NCI-H2171 (cell line): ENCODE data around the gene ZBTB32.

Experiments
- DNase-seq: peaks from one replicate; lab custom pipeline; 2025; lab: John Stamatoyannopoulos, UW

Gene ZBTB32

GRCh38 chr19:35736913-35737886 lies 32.8 kb downstream of the ZBTB32 start:
- DNase-seq = no peak

DNA sequence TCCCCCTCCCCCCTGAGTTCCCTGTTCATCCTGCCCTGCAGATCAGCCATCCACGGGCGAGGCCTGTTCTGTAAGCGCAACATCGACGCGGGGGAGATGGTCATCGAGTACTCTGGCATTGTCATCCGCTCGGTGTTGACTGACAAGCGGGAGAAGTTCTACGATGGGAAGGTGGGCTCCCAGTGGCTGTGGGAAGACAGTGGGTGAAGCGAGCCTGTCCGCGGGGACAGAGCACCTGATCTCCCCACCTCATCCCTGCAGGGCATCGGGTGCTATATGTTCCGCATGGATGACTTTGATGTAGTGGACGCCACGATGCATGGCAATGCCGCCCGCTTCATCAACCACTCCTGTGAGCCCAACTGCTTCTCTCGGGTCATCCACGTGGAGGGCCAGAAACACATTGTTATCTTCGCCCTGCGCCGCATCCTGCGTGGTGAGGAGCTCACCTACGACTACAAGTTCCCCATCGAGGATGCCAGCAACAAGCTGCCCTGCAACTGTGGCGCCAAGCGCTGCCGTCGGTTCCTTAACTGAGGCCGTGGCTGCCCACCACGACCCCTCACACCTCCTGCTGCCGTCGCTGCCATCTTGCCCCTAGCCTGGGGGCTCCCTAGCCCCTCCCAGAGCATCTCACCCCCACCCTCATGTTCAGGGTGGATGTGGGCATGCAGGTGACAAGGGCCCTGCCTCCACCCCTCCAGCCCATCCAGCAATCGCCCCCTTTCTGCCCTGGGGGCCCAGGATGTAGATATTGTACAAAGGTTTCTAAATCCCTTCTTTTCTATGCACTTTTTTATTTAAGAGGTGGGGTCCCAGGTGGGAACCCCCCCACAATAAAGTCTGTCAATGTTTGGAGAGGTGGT lies 33.9 kb downstream of the ZBTB32 start:
- no peak for DNase-seq

GRCh38 chr19:35738887-35739229 lies 34.5 kb downstream of the ZBTB32 start:
- DNase-seq = no peak

DNA sequence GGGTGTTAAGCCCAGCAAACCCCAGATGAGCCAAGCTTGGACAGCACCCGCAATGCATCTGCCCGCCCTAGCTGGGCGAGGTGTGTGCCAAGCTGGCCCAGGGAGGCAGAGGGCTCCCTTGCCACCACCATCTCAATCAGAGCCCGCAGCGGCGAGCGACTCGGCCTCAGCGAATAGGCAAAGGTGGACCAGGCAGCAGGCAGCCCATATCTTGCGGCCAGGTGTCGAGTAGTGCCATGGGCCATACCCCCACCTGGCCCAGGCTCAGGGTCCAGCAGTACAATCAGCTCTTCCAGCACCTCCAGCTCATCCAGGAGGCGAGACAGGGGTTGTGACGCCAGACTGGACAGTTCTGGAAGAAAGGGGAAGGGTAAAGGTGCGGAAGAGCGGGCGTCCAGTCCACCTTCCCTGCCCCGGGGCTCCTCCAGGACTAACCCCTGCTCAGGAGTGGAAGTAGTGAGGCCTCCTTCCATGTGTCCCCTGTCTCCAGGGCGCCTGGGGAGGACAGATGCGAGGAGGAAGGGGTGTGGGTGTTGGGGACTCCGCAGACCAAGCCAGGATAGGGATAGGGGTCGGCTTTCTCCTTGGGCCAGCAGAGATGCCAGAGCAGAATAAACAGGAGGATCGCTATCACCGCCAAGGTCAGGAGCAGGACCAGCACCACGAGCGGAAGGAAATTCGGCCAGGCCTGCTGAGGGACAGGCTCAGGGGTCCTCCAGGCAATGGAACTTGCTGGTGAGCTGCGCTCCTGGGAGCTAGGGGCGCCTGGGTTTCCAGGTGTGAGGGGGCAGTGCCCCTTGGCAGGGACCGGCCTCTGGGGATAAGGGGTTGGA lies 35.1 kb downstream of the ZBTB32 start:
- DNase-seq = no peak

- DNase-seq = peak; percentile 41
Measured at GRCh38 chr19:35740108-35740422, 35.7 kb downstream of the ZBTB32 start.

GRCh38 chr19:35740423-35741202 lies 36.3 kb downstream of the ZBTB32 start:
- peak; percentile 99 for DNase-seq

GRCh38 chr19:35741203-35741515 lies 36.8 kb downstream of the ZBTB32 start:
- DNase-seq = no peak

GRCh38 chr19:35742121-35742724 lies 37.9 kb downstream of the ZBTB32 start, which contains the start of gene IGFLR1:
Gene IGFLR1, minus strand, starts transcription at chr19:35742452. Its CDS starts 1,272 bp downstream, at chr19:35741180.
- DNase-seq = no peak

DNA sequence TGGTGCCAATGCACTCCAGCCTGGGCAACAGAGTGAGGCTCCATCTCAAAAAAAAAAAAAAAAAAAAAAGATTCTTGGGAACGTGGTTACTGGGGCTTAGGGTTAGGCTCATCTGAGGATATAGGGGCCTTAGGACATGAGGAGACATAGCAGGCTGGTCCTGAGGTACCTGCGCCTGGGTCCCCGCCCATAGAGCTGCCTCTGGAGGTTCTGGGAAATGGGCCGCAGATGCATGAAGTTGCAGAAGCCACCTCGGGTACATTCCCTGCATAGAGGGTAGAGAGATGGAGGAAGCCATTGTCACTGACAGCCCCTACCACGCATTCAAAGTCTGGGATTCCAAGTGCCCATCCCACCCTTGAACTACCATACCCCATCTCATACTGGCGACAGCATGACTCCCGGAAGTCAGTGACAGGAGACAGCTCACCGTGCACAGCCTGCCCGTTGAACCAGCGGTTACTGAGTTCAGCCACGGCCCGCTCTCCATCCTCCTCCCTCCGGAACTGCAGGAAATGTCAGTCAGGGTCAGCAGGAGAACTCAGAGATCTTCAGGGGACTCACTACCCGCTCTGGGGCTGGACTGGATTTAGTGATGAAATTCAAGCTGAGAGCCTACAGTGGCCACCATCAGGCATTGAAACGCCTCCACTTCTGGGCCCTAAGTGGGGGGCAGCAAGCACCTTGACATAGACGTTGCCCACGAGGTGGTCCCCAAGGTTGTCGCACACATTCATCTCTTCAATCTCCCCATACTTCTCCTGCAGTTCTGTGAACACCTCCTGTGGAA lies 39.5 kb downstream of the ZBTB32 start:
- DNase-seq = no peak

DNA sequence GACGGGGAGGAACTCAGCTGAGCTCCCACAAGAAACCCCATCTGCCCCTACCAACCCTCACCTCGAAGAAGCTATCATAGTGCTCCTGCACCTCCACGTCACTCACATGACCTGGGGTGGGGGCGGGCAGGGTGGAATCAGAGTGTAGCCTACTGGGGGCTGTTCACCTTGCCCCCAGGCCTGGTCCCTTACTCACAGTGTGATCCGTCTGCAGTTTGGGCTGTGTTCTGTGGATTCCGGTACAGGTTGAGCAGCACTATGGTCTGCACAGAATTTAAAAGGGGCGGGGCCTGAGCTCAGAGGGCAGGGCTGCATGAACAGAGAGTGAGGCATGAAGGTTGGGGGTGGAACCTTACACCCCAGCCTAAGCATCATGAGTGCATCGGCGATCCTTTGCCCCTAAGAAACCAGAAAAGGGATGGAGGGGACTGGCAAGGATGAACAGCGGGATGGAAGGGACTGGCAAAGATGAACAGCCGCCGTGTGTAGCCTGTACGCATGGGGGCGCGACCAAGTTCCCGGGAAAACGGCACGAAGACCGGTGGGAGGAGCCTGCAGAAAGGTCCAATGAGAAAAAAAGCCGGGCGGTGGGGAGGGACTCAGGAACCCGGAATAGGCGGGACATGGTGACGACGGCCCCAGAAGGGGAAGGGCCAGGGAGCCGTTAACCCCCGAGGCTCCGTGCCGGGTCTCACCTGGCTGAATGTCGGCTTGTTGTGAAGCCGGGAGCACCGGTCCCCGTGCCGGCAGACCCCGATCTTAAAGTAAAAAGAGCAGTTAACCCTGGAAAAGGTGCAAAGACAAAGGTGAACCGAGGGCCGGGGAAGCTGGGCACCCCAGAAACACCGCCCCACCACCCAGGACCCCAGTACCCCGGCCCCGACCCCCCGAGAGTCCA lies 40.3 kb downstream of the ZBTB32 start:
- DNase-seq = peak; percentile 97

GRCh38 chr19:35745328-35746086 lies 41.1 kb downstream of the ZBTB32 start, which contains the start of the genes PSENEN and U2AF1L4:
Gene PSENEN, plus strand, starts transcription at chr19:35745651. Its CDS starts 280 bp downstream, at chr19:35745931.
Gene U2AF1L4, minus strand, starts transcription at chr19:35745418. Its CDS starts 27 bp downstream, at chr19:35745391.
- DNase-seq = peak; percentile 98

GRCh38 chr19:35746087-35746462 lies 41.7 kb downstream of the ZBTB32 start:
- DNase-seq = no peak

DNA sequence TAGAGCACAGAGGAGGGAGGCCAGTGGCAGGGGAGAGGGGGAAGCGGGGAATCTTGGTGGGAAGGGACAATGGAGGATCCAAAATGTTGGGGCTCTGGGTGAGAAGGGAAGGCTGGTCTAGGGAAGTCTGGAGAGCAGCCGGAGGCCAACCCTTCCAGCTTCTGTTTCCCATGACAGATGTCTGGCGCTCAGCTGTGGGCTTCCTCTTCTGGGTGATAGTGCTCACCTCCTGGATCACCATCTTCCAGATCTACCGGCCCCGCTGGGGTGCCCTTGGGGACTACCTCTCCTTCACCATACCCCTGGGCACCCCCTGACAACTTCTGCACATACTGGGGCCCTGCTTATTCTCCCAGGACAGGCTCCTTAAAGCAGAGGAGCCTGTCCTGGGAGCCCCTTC lies 42.2 kb downstream of the ZBTB32 start:
- no peak for DNase-seq

DNA sequence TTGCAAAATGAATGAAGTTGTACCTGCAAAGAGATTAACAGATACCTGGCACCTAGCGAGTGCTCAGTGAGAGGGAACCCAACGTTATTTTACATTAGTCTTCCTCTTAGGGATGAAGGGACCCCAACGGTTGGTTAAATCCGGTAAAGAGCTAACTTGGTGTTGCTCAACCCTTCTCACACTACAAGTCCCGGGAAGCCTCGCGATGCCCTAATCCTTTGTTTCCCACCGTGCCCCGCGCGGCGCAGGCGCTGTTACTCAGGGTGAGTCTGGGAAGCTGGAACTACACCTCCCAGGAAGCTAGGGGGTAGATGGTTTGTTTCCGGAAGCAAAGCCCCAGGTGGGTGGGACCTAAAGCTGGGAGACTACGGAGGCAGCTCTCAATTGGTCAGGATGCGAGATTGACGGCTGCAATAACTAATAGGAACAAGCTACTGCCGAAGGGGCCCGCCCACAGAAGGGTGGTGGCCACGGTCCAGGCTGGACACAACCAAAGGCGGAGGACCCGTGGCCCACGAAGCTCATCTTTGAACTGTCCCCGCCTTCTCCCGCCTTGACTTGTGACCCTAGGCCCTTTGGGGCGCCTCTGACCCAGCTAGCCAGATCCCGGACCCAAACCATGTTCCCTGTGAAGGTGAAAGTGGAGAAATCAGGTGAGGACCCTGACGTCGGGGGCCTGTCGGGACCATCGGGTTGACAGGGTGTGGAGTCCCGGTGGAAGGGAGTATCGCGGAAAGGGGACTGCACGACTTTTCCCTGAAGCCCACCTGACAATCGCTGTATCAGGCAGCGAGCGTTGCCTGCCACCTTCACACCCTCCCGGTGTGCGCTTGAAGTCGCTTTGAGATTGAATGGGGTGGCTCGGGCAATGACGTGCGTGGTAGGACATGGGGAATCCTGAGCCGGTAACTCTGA lies 44.0 kb downstream of the ZBTB32 start, which contains the start of gene LIN37:
LIN37 (plus strand) TSS at position 471 of the 915 bp plus-strand sequence; CDS start at position 620, 149 bp downstream.
- peak; percentile 97 for DNase-seq

GRCh38 chr19:35750167-35750566 lies 45.8 kb downstream of the ZBTB32 start:
- DNase-seq = no peak

DNA sequence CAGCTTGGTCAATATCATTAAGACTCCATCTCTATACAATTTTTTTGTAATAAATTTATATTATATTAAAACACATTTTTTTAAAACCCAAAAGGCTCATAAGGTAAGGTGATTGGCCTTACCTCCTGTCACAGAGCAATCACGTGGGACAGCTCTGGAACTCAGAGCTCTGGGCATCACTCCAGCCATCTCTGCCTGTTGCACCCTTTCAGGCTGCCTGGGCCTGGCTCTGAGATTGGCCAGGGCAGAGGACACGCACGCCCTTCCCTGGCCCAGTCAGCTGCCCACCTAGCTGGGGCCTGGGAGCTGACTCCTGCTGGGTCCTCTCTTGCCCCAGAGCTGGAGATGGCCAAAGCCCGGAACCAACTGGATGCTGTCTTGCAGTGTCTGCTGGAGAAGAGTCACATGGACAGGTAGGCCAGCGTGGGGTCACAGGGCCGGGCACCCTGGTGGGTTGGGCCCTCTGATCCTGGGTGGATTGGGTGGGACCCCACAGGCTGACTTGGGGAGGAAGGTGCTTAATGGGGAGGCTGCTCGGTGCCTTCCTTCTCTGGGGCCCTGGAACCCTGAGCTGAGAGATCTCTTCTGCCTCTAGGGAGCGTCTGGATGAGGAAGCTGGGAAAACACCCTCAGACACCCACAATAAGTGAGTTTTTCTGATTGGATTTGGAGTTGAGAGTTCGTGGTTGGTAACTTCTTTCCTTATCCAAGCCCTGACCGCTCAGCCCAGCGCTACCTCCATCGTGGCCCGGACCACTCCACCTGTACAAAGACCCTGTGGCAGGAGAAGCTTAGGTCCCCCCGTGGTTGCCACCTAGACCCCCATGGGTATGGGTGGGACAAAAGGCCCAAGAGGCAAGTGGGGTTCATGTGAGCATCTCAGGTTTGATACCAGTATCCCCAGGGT lies 47.7 kb downstream of the ZBTB32 start:
- DNase-seq = no peak
